ENCODE data around the gene GPR22. TPM values are rescaled to one million over a fixed set of nuclear protein-coding genes. Genes with fewer than 3 reads are reported as not detected.

The GPR22 gene
- total RNA-seq, 2 donors from 2014 or later: not detected

DNA sequence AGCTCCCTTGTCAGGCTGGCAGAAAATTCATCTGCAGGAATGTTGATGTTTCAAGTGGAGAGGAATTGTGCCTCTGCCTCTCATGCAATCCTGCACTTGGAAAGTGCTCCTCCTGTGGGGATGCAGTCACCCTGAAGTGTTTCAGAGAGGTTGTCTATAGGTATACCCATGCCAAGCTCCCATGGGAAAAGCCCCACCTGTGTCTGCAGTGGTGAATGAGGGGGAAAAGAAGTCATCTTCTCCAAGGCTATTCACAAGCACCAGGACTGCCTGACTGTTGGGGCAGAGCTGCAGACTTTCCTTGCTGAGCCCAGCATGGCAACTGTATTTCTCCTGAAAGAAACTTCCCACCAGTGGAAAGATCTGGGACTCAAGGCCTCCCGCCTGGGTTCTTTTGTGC, 35.5 kb downstream of the GPR22 start:
- WGBS, 2 donors: 73 to 92% methylated on average over 1 of the region's 1 CpG
- Histone ChIP-seq H3K9me3 (no peaks in the 10 kb centered on the region), H3K4me1 (peaks cover 21% of the 10 kb centered on the region), H3K27ac (peak overlapping the region; percentile 84 to 89 (median 86)), H3K27me3 (no peaks in the 10 kb centered on the region), H3K4me3 (no peak overlapping the region), H3K36me3 (replicated peaks in 1 of 2; ENCODE audit: insufficient read depth in 1 of 2, low read depth in 2 of 2) (no peaks in the 10 kb centered on the region)
- DNase-seq (peak; percentile 32 to 74 (median 56)), ATAC-seq (no peak)
- intact Hi-C loops (cut with DNase I): no loop called here
- TF ChIP-seq, protein P1, sequence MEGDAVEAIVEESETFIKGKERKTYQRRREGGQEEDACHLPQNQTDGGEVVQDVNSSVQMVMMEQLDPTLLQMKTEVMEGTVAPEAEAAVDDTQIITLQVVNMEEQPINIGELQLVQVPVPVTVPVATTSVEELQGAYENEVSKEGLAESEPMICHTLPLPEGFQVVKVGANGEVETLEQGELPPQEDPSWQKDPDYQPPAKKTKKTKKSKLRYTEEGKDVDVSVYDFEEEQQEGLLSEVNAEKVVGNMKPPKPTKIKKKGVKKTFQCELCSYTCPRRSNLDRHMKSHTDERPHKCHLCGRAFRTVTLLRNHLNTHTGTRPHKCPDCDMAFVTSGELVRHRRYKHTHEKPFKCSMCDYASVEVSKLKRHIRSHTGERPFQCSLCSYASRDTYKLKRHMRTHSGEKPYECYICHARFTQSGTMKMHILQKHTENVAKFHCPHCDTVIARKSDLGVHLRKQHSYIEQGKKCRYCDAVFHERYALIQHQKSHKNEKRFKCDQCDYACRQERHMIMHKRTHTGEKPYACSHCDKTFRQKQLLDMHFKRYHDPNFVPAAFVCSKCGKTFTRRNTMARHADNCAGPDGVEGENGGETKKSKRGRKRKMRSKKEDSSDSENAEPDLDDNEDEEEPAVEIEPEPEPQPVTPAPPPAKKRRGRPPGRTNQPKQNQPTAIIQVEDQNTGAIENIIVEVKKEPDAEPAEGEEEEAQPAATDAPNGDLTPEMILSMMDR (IDR thresholded peaks at IDR 0.05): no peak
- TF ChIP-seq POLR2A (IDR thresholded peaks at IDR 0.05): no peak

DNA sequence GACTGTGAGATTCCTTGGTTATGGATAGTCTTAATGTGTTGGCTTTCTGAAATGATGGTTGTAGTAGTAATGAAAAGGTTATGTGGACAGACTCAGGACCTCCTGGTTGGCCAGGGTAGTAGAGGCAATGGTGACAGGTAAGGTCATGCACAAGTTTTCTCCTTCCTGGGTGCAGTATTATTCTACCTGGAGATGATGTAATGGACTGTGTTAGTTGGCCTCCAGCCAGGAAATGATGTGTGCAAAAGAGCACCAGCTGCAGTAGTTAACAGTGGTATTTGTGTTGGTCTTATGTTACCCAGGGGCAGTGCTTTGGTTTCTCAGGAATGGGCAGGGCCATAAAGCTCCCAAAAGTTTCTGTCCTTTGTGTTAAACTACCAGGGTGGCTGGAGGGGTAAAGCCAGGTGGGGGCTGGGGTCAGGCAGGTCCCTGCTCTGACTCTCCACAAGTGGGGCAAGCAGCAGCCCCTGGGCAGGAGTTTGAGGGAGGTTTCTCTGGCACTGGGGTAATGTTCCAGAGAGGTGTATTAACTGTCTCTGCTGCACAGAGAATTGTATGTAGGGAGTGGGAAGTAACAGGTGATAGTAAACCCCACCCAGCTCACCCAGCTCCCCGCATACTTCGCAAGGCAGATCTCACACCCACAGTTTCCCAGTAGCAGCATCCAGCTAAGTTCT, 36.3 kb downstream of the GPR22 start:
- H3K36me3 ChIP-seq (replicated peaks in 1 of 2; ENCODE audit: insufficient read depth in 1 of 2, low read depth in 2 of 2): no peaks in the 10 kb centered on the region
- H3K4me3 ChIP-seq: no peak overlapping the region
- 66 to 68% methylated on average over 2 of the region's 2 CpGs for WGBS, 2 donors
- H3K27ac ChIP-seq: peak overlapping the region; percentile 84 to 89 (median 86)
- peaks cover 21% of the 10 kb centered on the region for H3K4me1 ChIP-seq
- ATAC-seq (peak; percentile 96), DNase-seq (peak; percentile 81 to 92 (median 90))
- no peaks in the 10 kb centered on the region for H3K27me3 ChIP-seq
- intact Hi-C loops (cut with DNase I): no loop called here
- TF ChIP-seq POLR2A (IDR thresholded peaks at IDR 0.05): peak in 2 of 3 donors; percentile 16 to 36
- TF ChIP-seq, protein P1 (IDR thresholded peaks at IDR 0.05): peak in 1 of 7 experiments; percentile 4
- H3K9me3 ChIP-seq: no peaks in the 10 kb centered on the region

DNA sequence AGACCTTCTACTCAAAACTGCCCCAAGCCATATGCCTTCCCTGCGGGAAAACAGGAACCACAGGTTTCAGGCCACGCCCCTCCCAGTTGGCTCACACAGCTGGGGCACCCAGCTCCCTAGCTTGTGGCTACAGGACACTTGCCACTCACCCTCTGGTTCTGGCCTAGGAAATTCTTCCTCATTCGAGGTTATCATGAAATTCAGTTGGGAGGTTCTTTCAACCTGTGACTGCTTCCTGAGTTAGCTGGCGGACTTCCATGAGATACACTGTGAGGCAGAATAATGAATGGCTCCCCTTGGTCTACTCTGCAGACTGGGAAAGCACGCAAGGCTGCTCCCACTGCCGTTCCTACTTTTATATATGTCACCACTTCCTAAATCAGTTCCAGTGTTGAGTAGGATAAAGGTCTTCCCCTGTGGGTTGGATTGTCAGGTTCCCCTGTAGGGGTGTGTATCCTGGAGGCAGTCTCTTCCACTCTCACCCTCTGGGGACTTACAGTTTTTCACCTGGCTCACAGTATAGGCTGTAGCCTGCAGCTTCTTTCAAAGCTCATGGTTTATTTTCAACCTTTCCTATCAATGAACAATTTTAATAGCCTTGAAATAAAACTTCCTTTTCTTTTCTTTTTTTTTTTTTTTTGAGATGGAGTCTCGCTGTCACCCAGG, 37.0 kb downstream of the GPR22 start:
- TF ChIP-seq POLR2A (IDR thresholded peaks at IDR 0.05): no peak
- TF ChIP-seq, protein P1 (IDR thresholded peaks at IDR 0.05): no peak
- Histone ChIP-seq H3K36me3 (replicated peaks in 1 of 2; ENCODE audit: insufficient read depth in 1 of 2, low read depth in 2 of 2) (no peaks in the 10 kb centered on the region), H3K27me3 (no peaks in the 10 kb centered on the region), H3K4me1 (peaks cover 21% of the 10 kb centered on the region), H3K4me3 (no peak overlapping the region), H3K27ac (peak overlapping the region; percentile 84 to 89 (median 86)), H3K9me3 (no peaks in the 10 kb centered on the region)
- intact Hi-C loops (cut with DNase I): no loop called here
- ATAC-seq: peak; percentile 87
- 49 to 54% methylated on average over 7 of the region's 7 CpGs for WGBS, 2 donors
- peak; percentile 79 to 87 (median 80) for DNase-seq

Small RNA genes lying within 50 kb of the gene (small RNA-seq; reads per million reads assigned to genes)
- gene AC002381.1: not detected

Other genes with a start within 250 kb of the GPR22 start
- gene COG5, start 93.9 kb downstream of the GPR22 start, total RNA-seq: 100 to 1,000 TPM in 1 of 2 donors, 10 to 100 TPM in 1; 50.1 to 102 TPM
- gene DUS4L, start 93.9 kb downstream of the GPR22 start, total RNA-seq: 1 to 10 TPM; 6.9 to 7.5 TPM
- gene BCAP29, start 110.2 kb downstream of the GPR22 start, total RNA-seq: 10 to 100 TPM; 20.8 to 37.9 TPM
- under 1 TPM; 0.26 to 0.33 TPM for gene SLC26A4, start 190.8 kb downstream of the GPR22 start, total RNA-seq